Kidney epithelial cell (primary cell): ENCODE results near the gene VWA3A. TPM values are rescaled to one million over a fixed set of nuclear protein-coding genes. Genes with fewer than 3 reads are reported as not detected.
A peak's percentile ranks its signal among the peaks of the same experiment; 100 is the strongest.
"Not testable (repeated sequence)": the region's sequence is repeated elsewhere in the genome, so short reads cannot be mapped to it uniquely, and the experiment has no call there.

Source experiments
- DNase-seq: peaks from one replicate; pipeline ENCODE4 v3.0.0-alpha.2; 2010; ENCODE audit warnings: low read depth
- H3K27me3 ChIP-seq: 2 replicates; pipeline ENCODE4 v1.6.0; 2011; ENCODE audit warnings: low read length; ENCODE audit not compliant: control insufficient read depth, insufficient read depth
- H3K36me3 ChIP-seq: 2 replicates; pipeline ENCODE4 v1.5.1; 2011; ENCODE audit warnings: low read length; ENCODE audit not compliant: control insufficient read depth, insufficient read depth
- H3K4me3 ChIP-seq: 2 replicates; pipeline ENCODE4 v1.5.1; 2011; ENCODE audit warnings: low read depth, mild to moderate bottlenecking, control low read depth, low read length
- total RNA-seq: library from RNA; depleted of rRNA; stranded (reverse); fragments of >200 nt; gene quantifications from 2 replicates; pipeline ENCODE4 v1.2.3, GENCODE V29; 2015
- TF ChIP-seq, protein P1 (sequence below): IDR thresholded peaks from 2 replicates; pipeline ENCODE4 v1.5.1; 2011; ENCODE audit warnings: mild to moderate bottlenecking, moderate library complexity, low read length, control low read depth, inconsistent platforms; ENCODE audit not compliant: insufficient read depth, poor library complexity, severe bottlenecking

The VWA3A gene
- total RNA-seq, 1 donor from 2014 or later: 0.04 TPM

DNA sequence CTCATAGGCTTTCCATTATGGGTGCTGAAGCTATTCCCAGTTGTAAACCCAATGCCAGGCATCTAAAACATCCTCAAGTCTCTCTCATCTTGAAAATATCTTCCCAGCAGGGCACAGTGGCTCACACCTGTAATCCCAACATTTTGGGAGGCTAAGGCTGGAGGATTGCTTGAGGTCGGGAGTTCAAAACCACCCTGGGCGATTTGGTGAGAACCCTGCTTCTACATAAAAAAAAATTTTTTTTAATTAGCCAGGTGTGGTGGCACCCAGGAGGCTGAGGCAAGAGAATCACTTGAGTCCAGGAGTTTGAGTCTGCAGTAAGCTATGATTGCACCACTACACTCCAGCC is 100.7 kb downstream of the VWA3A start:
- no peak for DNase-seq
- TF ChIP-seq, protein P1, sequence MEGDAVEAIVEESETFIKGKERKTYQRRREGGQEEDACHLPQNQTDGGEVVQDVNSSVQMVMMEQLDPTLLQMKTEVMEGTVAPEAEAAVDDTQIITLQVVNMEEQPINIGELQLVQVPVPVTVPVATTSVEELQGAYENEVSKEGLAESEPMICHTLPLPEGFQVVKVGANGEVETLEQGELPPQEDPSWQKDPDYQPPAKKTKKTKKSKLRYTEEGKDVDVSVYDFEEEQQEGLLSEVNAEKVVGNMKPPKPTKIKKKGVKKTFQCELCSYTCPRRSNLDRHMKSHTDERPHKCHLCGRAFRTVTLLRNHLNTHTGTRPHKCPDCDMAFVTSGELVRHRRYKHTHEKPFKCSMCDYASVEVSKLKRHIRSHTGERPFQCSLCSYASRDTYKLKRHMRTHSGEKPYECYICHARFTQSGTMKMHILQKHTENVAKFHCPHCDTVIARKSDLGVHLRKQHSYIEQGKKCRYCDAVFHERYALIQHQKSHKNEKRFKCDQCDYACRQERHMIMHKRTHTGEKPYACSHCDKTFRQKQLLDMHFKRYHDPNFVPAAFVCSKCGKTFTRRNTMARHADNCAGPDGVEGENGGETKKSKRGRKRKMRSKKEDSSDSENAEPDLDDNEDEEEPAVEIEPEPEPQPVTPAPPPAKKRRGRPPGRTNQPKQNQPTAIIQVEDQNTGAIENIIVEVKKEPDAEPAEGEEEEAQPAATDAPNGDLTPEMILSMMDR: no peak
- H3K4me3 ChIP-seq: no peak overlapping the region

DNA sequence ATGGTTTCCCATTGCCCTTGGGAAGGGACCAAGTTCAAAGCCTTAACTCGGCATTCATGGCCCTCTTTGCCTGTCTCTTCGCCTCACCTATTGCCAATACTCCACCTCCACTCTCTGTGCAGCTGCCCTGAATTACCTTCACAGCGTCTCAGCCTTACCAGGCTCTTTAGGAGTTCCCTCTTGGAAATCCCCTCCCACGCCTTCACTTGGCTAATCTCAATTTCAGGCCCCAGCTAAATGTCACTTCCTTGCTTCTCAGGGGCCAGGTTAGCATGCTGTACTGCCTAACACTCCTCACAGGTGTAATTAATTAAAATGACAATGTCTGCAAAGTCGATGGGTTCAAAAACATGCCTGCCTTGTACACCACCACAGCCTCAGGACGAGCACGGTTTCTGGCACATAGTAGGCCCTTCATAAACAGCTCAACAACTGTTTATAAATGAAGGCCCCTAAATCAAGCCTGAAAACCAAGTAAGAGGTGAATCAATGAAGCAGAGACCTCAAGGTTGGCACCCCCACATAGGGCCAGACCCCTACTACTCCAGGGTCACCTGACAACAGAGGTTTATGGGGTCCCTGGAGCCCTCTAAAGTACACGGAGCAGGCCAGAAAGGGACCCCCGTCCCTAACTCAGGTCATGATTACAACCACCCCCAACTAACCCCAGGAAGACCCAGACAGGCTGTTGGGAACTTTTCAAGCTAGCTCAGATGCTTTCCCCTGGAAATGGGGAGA is 102.5 kb downstream of the VWA3A start:
- TF ChIP-seq, protein P1: no peak
- DNase-seq: no peak
- no peaks in the 10 kb centered on the region for H3K27me3 ChIP-seq
- H3K36me3 ChIP-seq: no peaks in the 10 kb centered on the region
- H3K4me3 ChIP-seq: no peak overlapping the region

More for the DNA sequence above, 100.7 kb downstream of the VWA3A start:
- Histone ChIP-seq H3K27me3 (no peaks in the 10 kb centered on the region), H3K36me3 (no peaks in the 10 kb centered on the region)

DNA sequence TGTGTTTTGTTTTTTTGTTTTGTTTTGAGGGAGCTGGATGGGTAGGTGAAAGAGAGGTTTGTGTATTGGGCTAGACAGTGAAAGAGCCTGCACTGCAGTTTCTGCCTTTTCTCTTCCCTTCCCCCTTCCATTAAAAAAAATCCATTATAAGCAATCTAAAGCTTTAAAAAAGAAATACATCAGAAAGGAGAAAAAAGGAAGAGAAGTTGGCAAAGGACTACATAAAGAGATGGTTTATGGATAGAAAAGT is 103.0 kb downstream of the VWA3A start:
- no peaks in the 10 kb centered on the region for H3K27me3 ChIP-seq
- no peak for DNase-seq
- TF ChIP-seq, protein P1: no peak
- H3K36me3 ChIP-seq: no peaks in the 10 kb centered on the region
- no peak overlapping the region for H3K4me3 ChIP-seq

DNA sequence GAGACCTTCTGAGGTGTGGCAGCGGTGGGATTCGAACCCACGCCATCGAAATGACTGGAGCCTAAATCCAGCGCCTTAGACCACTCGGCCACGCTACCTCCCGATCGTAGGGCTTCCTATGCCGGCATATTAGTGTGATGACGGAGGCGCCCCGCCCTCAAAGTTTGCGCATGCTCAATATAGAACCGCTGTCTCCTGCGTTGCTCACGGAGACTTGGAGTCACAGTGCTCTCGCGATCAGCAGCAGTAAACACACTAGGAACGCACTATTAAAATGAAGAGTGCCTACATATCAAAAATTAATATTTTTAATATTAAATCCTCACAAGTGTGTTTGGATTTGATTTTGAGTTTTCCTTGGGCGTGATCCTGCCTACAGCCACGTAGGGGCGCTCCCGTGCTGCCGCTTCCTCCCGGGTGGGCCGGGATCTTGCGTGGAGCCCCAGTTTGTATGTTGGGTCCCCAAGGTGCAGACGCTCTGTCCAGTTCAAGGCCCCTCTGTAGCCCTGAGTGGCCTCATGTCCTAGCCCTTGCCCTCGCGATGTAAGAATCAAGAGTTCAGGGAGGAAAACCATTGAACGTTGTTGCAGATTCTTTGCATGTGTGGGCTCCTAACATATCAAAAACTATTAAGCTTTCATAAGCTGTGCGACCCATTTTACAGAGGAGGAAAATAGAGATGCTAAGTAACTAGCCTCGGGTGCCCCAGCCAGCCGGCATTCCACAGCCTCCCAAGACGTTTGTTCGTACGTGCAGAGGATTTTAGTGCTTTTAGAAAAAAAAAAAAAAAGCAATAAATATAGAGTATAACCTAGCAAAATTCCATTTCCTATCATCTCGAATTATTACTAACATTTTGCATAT is 103.6 kb downstream of the VWA3A start:
- TF ChIP-seq, protein P1: peak; percentile 90
- peak overlapping the region; percentile 54 for H3K4me3 ChIP-seq
- H3K36me3 ChIP-seq: no peaks in the 10 kb centered on the region
- no peaks in the 10 kb centered on the region for H3K27me3 ChIP-seq
- no peak for DNase-seq

DNA sequence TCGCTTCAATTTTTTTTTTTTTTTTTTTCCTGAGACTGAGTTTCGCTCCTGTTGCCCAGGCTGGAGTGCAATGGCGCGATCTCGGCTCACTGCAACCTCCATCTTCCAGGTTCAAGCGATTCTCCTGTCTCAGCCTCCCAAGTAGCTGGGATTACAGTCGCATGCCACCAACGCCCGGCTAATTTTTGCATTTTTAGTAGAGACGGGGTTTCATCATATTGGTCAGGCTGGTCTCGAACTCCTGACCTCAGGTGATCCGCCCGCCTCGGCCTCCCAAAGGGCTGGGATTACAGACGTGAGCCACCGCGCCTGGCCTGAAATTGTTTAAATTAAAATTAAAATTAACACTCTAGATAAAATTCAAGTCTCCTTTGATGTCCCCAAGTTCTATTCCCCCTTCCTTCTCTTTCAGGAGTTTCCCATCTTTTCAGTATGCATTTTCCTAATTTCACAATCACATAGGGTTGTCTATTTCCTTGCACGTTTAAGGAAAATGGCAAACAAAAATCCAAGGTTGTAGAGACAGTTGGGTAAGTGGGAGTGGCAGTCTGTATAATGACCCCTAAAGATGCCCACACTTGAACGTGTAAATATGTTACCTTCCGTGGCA is 104.3 kb downstream of the VWA3A start:
- not testable (repeated sequence) for H3K36me3 ChIP-seq, H3K27me3 ChIP-seq, H3K4me3 ChIP-seq, DNase-seq

DNA sequence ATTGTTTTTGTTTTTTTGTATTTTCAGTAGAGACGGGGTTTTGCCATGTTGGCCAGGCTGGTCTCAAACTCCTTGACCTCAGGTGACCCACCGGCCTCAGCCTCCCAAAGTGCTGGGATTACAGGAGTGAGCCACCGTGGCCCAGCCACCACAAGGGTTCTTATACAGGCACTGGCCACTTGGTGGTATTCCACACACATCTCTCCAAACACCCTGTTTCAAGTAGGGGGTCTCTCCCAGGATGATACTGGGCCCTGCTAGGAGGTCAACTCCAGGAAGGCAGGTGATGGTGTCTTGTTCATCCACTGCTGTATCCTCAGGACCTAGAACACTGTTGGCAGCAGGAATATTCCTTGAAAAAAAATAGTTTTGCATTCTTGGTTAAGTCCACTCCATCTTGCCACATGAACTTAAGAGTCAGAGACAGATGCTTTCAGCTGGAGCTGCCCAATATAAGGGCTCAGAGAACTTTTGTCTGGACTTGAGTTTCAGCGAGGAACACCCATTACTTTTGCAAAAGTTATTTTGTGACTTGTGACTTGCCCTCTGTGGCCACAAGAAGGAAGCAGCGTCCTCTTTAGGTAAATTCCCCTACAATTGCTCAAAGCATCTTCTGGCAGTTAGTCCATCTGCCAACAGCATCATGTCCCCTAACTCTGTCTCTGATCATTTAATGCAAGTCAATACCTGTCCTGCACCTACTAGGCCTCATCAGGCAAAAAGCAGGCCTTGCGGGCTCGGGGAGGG is 106.4 kb downstream of the VWA3A start:
- TF ChIP-seq, protein P1: no peak
- Histone ChIP-seq H3K36me3 (no peaks in the 10 kb centered on the region), H3K27me3 (no peaks in the 10 kb centered on the region), H3K4me3 (no peak overlapping the region)
- no peak for DNase-seq
